KMS-11 (cell line): ENCODE results near the gene IFNA6.

Source experiments
- H2AFZ ChIP-seq: fragments of 200-600 bp; sonication (generic); 2 replicates; pipeline ENCODE4 v1.6.1; 2016; ENCODE audit warnings: antibody characterized with exemption, mixed run types, low read depth
- H3K27ac ChIP-seq: fragments of 200-600 bp; sonication (generic); 2 replicates; pipeline ENCODE4 v1.6.1; 2016; ENCODE audit warnings: mild to moderate bottlenecking, mixed run types
- H3K27me3 ChIP-seq: fragments of 200-600 bp; sonication (generic); 2 replicates; pipeline ENCODE4 v1.6.1; 2017; ENCODE audit warnings: mild to moderate bottlenecking, low read depth, mixed run types, moderate library complexity; ENCODE audit not compliant: insufficient read depth
- H3K36me3 ChIP-seq: fragments of 200-600 bp; sonication (generic); 2 replicates; pipeline ENCODE4 v1.6.1; 2017; ENCODE audit warnings: mild to moderate bottlenecking, mixed run types; ENCODE audit not compliant: insufficient read depth
- H3K4me1 ChIP-seq: fragments of 200-600 bp; sonication (generic); 2 replicates; pipeline ENCODE4 v1.6.1; 2016; ENCODE audit warnings: mild to moderate bottlenecking, low read depth, mixed run types; ENCODE audit not compliant: poor library complexity, severe bottlenecking
- H3K4me2 ChIP-seq: fragments of 200-600 bp; sonication (generic); 2 replicates; pipeline ENCODE4 v1.7.0; 2016; ENCODE audit warnings: mild to moderate bottlenecking, mixed run types
- H3K4me3 ChIP-seq: fragments of 200-600 bp; sonication (generic); IDR thresholded peaks from 2 replicates; pipeline ENCODE4 v1.6.1; 2017; ENCODE audit warnings: low read depth, low read length, mixed read lengths; ENCODE audit not compliant: insufficient read depth
- H3K79me2 ChIP-seq: fragments of 200-600 bp; sonication (generic); 2 replicates; pipeline ENCODE4 v1.6.1; 2016; ENCODE audit warnings: low read depth, mixed run types; ENCODE audit not compliant: insufficient read depth
- H3K9ac ChIP-seq: fragments of 200-600 bp; sonication (generic); 2 replicates; pipeline ENCODE4 v1.6.1; 2016; ENCODE audit warnings: mild to moderate bottlenecking, mixed run types
- H4K20me1 ChIP-seq: fragments of 200-600 bp; sonication (generic); 2 replicates; pipeline ENCODE4 v1.6.1; 2016; ENCODE audit warnings: mild to moderate bottlenecking, mixed run types; ENCODE audit not compliant: insufficient read depth
- CTCF ChIP-seq: fragments of 200-600 bp; sonication (generic); conservative IDR thresholded peaks from 2 replicates; pipeline ENCODE4 v1.6.1; 2017; ENCODE audit warnings: low read depth, mild to moderate bottlenecking, antibody characterized with exemption, low read length, moderate library complexity, mixed read lengths

IFNA6 gene

DNA sequence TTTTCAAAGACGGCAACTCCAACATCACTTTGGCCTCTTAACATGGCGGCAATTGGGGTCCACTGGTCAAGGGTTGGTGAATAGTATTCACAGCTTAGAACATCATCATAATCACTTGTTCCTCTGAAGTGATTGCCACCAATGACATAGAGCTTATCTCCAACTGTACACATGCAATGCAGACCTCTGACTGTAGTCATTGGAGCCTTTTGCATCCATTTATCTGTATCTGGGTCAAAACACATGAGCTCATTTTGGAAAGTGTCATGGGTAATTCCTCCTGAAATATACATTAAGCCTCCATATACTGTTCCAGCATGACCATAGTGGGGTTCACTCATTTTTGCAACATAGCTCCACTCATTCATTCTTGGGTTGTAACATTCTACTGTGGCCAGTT is 17.5 kb downstream of the IFNA6 start:
- Histone ChIP-seq H3K27me3 (no peaks in the 10 kb centered on the region), H3K79me2 (peaks cover 51% of the 10 kb centered on the region), H3K27ac (no peak overlapping the region), H3K4me3 (no peak overlapping the region), H2AFZ (no peak overlapping the region), H3K36me3 (no peaks in the 10 kb centered on the region), H3K4me2 (peak overlapping the region; percentile 58; the same call in 1 of the 2 replicates), H3K9ac (no peak overlapping the region), H3K4me1 (peaks cover 29% of the 10 kb centered on the region), H4K20me1 (no peaks in the 10 kb centered on the region; the same call in 1 of the 2 replicates)
- TF ChIP-seq CTCF: no peak

GRCh38 chr9:21331676-21332402 is 18.8 kb downstream of the IFNA6 start:
- H3K4me1 ChIP-seq: peaks cover 29% of the 10 kb centered on the region

DNA sequence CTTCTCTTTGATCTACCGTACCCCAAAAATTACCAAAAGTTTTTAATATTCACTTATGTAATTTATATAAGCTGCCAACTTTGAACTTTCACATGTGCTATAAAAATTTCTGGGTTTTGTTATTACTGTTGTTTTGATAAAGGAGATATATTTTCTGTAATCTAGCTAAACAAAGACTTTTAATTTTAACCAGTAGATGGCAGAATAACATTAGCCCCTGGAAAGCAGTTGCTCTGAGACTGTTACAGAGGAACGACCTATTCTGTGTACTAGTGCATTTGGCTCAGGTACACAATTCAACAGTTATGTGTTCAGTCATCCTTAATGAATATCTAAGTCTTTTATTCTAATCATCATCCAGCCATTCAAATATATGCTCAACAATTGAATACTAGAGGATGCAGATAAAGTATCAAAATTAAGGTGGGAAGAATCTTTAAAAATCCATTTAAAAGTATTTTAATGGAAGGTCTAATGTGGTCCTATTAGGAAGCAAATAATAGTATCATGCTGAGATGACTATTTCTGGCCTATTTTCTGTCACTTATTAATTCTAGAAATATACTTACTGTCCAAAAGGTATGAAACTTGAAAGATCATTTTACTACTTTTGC is 24.1 kb downstream of the IFNA6 start:
- no peaks in the 10 kb centered on the region for H3K36me3 ChIP-seq
- peaks cover 17% of the 10 kb centered on the region; the same call in 1 of the 2 replicates for H3K79me2 ChIP-seq
- no peaks in the 10 kb centered on the region; the same call in 1 of the 2 replicates for H4K20me1 ChIP-seq
- no peak overlapping the region for H3K9ac ChIP-seq
- peak; percentile 76 for TF ChIP-seq CTCF
- H3K27ac ChIP-seq: no peak overlapping the region
- no peak overlapping the region for H3K4me3 ChIP-seq
- no peak overlapping the region for H2AFZ ChIP-seq
- no peak overlapping the region for H3K4me2 ChIP-seq
- H3K27me3 ChIP-seq: no peaks in the 10 kb centered on the region
- H3K4me1 ChIP-seq: peaks cover 5% of the 10 kb centered on the region

More at GRCh38 chr9:21331676-21332402, 18.8 kb downstream of the IFNA6 start:
- no peaks in the 10 kb centered on the region; the same call in 1 of the 2 replicates for H4K20me1 ChIP-seq
- TF ChIP-seq CTCF: no peak
- H3K36me3 ChIP-seq: no peaks in the 10 kb centered on the region
- H2AFZ ChIP-seq: no peak overlapping the region
- no peak overlapping the region for H3K9ac ChIP-seq
- peaks cover 51% of the 10 kb centered on the region for H3K79me2 ChIP-seq
- no peak overlapping the region for H3K4me3 ChIP-seq
- no peak overlapping the region for H3K27ac ChIP-seq
- H3K27me3 ChIP-seq: no peaks in the 10 kb centered on the region
- H3K4me2 ChIP-seq: peak overlapping the region; percentile 0; the same call in 1 of the 2 replicates

DNA sequence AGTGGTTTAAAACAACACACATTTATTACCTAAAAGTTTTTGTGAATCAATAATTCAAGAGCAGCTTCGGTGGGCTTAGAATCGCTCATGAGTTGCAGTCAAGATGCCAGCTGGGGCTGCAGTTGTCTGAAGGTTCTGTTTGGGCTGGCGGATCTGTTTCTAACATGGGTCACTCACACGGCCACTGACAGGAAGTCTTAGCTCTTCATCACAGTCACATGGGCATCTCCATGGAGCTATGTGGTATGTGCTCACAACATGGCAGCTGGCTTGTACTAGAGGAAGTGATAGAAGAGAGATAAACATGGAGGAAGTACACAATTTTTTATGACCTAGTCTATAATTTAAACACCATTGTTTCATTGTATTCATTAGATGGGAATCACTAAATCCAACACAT is 26.6 kb downstream of the IFNA6 start:
- no peaks in the 10 kb centered on the region for H3K4me1 ChIP-seq
- no peak for TF ChIP-seq CTCF
- no peaks in the 10 kb centered on the region for H3K36me3 ChIP-seq
- no peaks in the 10 kb centered on the region for H3K79me2 ChIP-seq
- H3K4me2 ChIP-seq: no peak overlapping the region
- H3K27ac ChIP-seq: no peak overlapping the region
- no peak overlapping the region for H3K9ac ChIP-seq
- H3K4me3 ChIP-seq: no peak overlapping the region
- no peak overlapping the region for H2AFZ ChIP-seq
- H4K20me1 ChIP-seq: no peaks in the 10 kb centered on the region
- H3K27me3 ChIP-seq: no peaks in the 10 kb centered on the region
